Breast epithelium (tissue), 4 donors: ENCODE data around the gene LRCH4. TPM values are rescaled to one million over a fixed set of nuclear protein-coding genes. Genes with fewer than 3 reads are reported as not detected.
A peak's percentile ranks its signal among the peaks of the same experiment; 100 is the strongest.

ENCODE experiments used
- DNase-seq, 2 donors: peaks; one replicate each; pipeline ENCODE4 v3.0.0-alpha.2; 2019; ENCODE audit warnings: low spot score in 2 of 2
- H3K27ac ChIP-seq, 2 donors: fragments of 200-600 bp; sonication (generic) in 1 of 2; one replicate each; pipeline ENCODE4 v1.5.1; 2016 to 2019; ENCODE audit warnings: mild to moderate bottlenecking in 1 of 2
- H3K27me3 ChIP-seq, 2 donors: fragments of 200-600 bp; sonication (generic) in 1 of 2; one replicate each; pipeline versions ENCODE4 v1.5.1 to v1.6.0; 2017 to 2019; ENCODE audit warnings: control low read depth in 1 of 2, mild to moderate bottlenecking in 1 of 2
- H3K36me3 ChIP-seq: fragments of 200-600 bp; one replicate; pipeline ENCODE4 v1.5.1; 2019
- H3K4me1 ChIP-seq, 2 donors: fragments of 200-600 bp; sonication (generic); one replicate each; pipeline ENCODE4 v1.5.1; 2016 to 2019; ENCODE audit warnings: control low read depth in 1 of 2
- H3K4me3 ChIP-seq, 3 donors: fragments of 200-600 bp; sonication (generic); 1 replicate in 2 of 3; 2 replicates in 1 of 3; pipeline ENCODE4 v1.5.1; 2016 to 2019; ENCODE audit warnings: mild to moderate bottlenecking in 3 of 3, moderate library complexity in 2 of 3
- H3K9me3 ChIP-seq, 2 donors: fragments of 200-600 bp; sonication (generic) in 1 of 2; one replicate each; pipeline ENCODE4 v1.5.1; 2016 to 2019; ENCODE audit warnings: control low read depth in 1 of 2
- POLR2A ChIP-seq: fragments of 450-650 bp; IDR thresholded peaks from one replicate; pipeline ENCODE4 v1.6.1; 2016; ENCODE audit warnings: antibody characterized with exemption, mild to moderate bottlenecking, moderate library complexity
- POLR2AphosphoS5 ChIP-seq, 3 donors: sonication (generic); formaldehyde crosslinking; IDR thresholded peaks; one replicate each; pipeline ENCODE4 v1.6.1; 2017; ENCODE audit warnings: antibody characterized with exemption in 3 of 3
- intact Hi-C: fragments of 100-400 bp; cut with DNase I; formaldehyde crosslinking; loops from one replicate; pipeline ENCODE4 v1.15.1; 2023; ENCODE audit warnings: low total_unique reads
- total RNA-seq, 3 donors: library from RNA; depleted of rRNA; stranded (reverse); fragments of >200 nt; gene quantifications; one replicate each; pipeline ENCODE4 v1.1.0, GENCODE V29; 2016
- TF ChIP-seq, protein P1 (sequence below), 3 donors: fragments of 450-650 bp; IDR thresholded peaks; one replicate each; pipeline ENCODE4 v1.5.1; 2016 to 2017; ENCODE audit warnings: antibody characterized with exemption in 3 of 3, mild to moderate bottlenecking in 3 of 3, moderate library complexity in 3 of 3

The LRCH4 gene
- total RNA-seq, 3 donors from 2014 or later = 49.6 to 89.1 (median 88.1) TPM

DNA sequence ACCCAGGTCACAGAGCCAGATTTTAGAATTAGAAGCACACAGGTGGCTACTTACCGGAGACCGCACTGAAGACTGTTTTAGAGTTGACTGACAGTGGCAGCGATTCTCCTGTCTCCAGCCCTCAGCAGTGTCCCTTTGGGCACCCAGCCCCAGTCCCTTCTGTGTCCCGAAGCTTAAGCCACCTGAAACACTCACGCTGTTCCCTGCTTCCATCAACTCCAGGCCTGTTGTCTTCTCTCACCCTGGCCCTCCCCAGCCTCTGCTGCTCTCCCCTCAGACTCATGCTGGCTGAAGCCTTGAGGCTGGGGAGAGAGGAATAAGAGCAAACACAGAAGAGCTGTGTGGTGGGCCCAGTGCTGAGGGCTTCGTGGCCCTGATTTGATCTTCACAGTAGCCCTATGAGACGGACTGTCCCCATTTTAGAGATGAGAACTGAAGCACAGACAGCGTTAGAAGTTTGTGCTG, 22.8 kb downstream of the LRCH4 start:
- no peaks in the 10 kb centered on the region for H3K4me1 ChIP-seq
- H3K27me3 ChIP-seq = no peaks in the 10 kb centered on the region
- DNase-seq = no peak
- intact Hi-C loops = loop anchor here (5.0 kb wide), 1 partner anchor 96 kb away; no protein-coding TSS in a partner anchor
- no peaks in the 10 kb centered on the region for H3K36me3 ChIP-seq
- H3K4me3 ChIP-seq = no peak overlapping the region
- no peaks in the 10 kb centered on the region for H3K9me3 ChIP-seq
- TF ChIP-seq, protein P1, sequence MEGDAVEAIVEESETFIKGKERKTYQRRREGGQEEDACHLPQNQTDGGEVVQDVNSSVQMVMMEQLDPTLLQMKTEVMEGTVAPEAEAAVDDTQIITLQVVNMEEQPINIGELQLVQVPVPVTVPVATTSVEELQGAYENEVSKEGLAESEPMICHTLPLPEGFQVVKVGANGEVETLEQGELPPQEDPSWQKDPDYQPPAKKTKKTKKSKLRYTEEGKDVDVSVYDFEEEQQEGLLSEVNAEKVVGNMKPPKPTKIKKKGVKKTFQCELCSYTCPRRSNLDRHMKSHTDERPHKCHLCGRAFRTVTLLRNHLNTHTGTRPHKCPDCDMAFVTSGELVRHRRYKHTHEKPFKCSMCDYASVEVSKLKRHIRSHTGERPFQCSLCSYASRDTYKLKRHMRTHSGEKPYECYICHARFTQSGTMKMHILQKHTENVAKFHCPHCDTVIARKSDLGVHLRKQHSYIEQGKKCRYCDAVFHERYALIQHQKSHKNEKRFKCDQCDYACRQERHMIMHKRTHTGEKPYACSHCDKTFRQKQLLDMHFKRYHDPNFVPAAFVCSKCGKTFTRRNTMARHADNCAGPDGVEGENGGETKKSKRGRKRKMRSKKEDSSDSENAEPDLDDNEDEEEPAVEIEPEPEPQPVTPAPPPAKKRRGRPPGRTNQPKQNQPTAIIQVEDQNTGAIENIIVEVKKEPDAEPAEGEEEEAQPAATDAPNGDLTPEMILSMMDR (IDR thresholded peaks at IDR 0.05) = no peak
- TF ChIP-seq POLR2A (no peak), POLR2AphosphoS5 (IDR thresholded peaks at IDR 0.05) (no peak)
- no peak overlapping the region for H3K27ac ChIP-seq

DNA sequence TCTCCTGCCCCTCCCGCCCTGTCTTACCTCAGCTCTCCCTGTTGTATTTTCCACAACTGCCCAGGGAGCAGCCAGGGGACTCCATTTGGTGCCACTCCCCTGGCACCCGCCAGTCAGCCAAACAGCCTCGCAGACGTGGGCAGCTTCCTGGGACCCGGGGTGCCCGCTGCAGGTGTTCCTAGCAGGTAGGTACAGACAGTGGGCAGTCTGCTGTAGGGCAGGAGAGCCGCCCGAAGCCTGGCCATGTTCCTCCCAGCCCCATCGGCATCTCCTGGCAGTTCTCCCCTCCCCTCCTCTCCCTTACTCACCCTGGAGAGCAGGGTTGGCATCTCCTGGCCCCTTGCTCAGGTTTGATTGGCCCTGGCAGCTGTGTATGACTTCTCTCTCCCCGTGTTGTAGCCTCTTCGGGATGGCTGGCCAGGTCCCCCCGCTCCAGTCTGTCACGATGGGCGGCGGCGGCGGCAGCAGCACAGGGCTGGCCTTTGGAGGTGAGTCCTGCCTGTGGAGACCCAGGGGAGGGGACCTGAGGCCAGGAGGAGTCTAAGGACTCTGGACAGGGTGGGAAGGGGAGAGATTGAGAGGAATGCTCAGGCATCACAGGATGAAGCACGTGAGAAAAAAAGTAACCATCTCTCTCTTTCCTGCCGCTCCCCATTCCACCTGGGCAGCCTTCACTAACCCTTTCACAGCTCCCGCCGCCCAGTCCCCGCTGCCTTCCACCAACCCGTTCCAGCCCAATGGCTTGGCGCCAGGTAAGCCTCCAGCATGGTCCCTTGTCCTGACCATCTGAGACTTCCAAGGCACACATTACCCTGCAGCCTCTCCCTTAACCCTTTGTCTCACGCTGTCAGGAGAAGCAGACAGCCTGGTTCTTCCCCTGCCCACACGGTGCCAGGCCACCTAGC, 23.5 kb downstream of the LRCH4 start:
- Histone ChIP-seq H3K4me1 (no peaks in the 10 kb centered on the region), H3K9me3 (no peaks in the 10 kb centered on the region), H3K27ac (no peak overlapping the region), H3K4me3 (no peak overlapping the region), H3K36me3 (no peaks in the 10 kb centered on the region), H3K27me3 (no peaks in the 10 kb centered on the region)
- DNase-seq = no peak
- intact Hi-C loops = loop anchor here (5.0 kb wide), 1 partner anchor 95 kb away; no protein-coding TSS in a partner anchor
- TF ChIP-seq, protein P1 (IDR thresholded peaks at IDR 0.05) = no peak
- no peak for TF ChIP-seq POLR2AphosphoS5 (IDR thresholded peaks at IDR 0.05)
- TF ChIP-seq POLR2A = no peak

DNA sequence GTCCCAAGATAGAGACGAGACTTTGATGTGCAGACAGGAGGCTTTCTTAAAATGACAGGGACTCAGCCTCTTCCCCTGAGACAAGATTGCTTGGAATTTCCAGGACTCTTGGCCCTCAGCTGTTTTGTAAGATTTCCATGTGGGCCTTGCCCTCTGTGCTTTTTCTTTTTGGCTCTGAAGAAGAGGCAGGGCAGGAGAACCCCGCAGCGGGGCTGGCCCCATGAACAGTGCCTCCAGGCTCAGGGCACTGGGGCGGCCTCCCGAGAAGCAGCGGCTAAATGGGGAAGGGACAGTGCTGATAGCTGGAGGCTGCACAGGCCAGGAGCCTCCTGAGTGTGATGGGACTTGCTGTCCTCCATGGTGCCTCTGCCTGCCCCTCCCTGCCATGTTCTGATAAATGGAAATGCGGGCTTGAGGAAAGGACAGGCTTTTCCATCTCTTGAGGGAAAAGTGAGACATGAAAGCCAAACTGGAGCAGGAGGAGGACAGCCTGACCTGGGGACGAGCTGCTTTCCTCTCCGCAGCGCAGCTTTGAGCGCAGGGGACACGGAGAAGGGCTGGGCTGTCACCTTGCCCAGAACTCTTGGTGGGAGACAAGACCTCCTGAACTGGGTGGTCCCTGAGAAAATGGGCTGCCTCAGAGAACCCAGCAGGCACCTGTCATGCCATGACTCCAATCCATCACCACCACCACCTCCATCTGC, 24.3 kb downstream of the LRCH4 start:
- H3K27me3 ChIP-seq = no peaks in the 10 kb centered on the region
- no peak for DNase-seq
- no peak overlapping the region for H3K27ac ChIP-seq
- H3K4me1 ChIP-seq = no peaks in the 10 kb centered on the region
- TF ChIP-seq, protein P1 (IDR thresholded peaks at IDR 0.05) = no peak
- TF ChIP-seq POLR2A (no peak), POLR2AphosphoS5 (IDR thresholded peaks at IDR 0.05) (no peak)
- no peak overlapping the region for H3K4me3 ChIP-seq
- no peaks in the 10 kb centered on the region for H3K9me3 ChIP-seq
- intact Hi-C loops = loop anchor here (5.0 kb wide), 1 partner anchor 94 kb away; no protein-coding TSS in a partner anchor
- H3K36me3 ChIP-seq = no peaks in the 10 kb centered on the region

DNA sequence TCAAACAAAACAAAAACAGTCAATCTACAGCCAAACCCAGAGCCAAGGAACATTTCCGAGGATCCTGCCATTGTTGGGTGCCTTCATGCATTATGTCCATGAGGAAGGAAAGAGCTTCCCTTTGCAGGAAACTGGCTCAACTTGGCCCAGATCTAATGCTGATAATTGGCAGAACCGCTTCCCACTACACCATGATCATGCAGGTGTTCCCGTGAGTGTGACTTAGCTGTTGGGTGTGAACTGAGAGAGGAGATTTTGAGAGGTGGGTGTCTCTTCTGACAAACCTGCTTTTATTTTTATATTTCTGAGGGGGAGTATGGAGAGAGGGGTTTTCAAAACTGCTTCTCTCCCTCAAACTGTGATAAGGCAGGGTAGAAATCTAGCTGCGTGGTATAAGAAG, 26.8 kb downstream of the LRCH4 start:
- Histone ChIP-seq H3K4me1 (no peaks in the 10 kb centered on the region), H3K27me3 (no peaks in the 10 kb centered on the region), H3K36me3 (no peaks in the 10 kb centered on the region), H3K27ac (peak overlapping the region in 1 of 2 donors; percentile 26), H3K4me3 (no peak overlapping the region), H3K9me3 (no peaks in the 10 kb centered on the region)
- TF ChIP-seq POLR2AphosphoS5 (IDR thresholded peaks at IDR 0.05) = no peak
- TF ChIP-seq POLR2A = no peak
- TF ChIP-seq, protein P1 (IDR thresholded peaks at IDR 0.05) = no peak
- no peak for DNase-seq
- intact Hi-C loops = no loop called here
